ENCODE data around the gene ST6GALNAC2. TPM values are rescaled to one million over a fixed set of nuclear protein-coding genes. Genes with fewer than 3 reads are reported as not detected.

The ST6GALNAC2 gene
- polyA plus RNA-seq, 1 donor (not counting 4 experiments of a cell fraction or from before 2014, with no cell fraction given), result 45.8 TPM

DNA sequence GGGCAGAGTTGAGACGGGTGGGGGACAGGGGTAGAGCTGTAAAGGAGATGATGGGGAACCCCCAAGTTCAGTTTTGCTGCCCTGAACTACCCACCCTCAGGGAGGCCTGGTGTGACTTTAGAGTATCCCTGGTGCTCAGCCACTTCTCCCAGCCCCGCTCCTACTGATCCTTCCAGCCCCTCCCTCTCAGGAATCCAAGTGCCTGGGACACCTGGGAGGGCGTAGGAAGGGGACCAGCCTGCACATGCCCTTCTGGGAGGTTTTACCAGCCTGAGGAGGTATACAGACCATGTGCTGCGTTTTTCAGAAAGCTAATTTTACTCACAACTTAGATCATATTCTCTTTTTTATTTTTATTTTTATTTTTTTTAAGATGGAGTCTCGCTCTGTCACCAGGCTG is 4.1 kb downstream of the ST6GALNAC2 start:
- peak overlapping the region; percentile 59 for H3K9ac ChIP-seq (ENCODE audit: control insufficient read depth, extremely low read depth, insufficient read depth, low read length)
- H3K27ac ChIP-seq (ENCODE audit: control insufficient read depth, insufficient read depth, low read length), result peak overlapping the region; percentile 92
- no peak for DNase-seq (ENCODE audit: low read depth, low spot score)

GRCh38 chr17:76579281-76579680 is 6.4 kb downstream of the ST6GALNAC2 start:
- H4K20me1 ChIP-seq (ENCODE audit: control insufficient read depth, extremely low read depth, insufficient read depth, low read length), result no peaks in the 10 kb centered on the region
- no peak for DNase-seq (ENCODE audit: low read depth, low spot score)
- no peak overlapping the region for H3K4me3 ChIP-seq (ENCODE audit: control insufficient read depth in 2 of 3, extremely low read depth in 1 of 3, insufficient read depth in 2 of 3, low read depth in 1 of 3, low read length in 3 of 3)
- no peak overlapping the region for H3K4me2 ChIP-seq (ENCODE audit: control insufficient read depth, extremely low read depth, insufficient read depth, low read depth, low read length)
- dilution Hi-C loops (cut with MboI; ENCODE audit: extremely low pct_ligation_motif_present, low sequenced_read_pairs), result no loop called here
- peaks cover 59% of the 10 kb centered on the region for H3K4me1 ChIP-seq (ENCODE audit: control insufficient read depth, extremely low read depth, insufficient read depth, low read length)
- TF ChIP-seq, protein P1, sequence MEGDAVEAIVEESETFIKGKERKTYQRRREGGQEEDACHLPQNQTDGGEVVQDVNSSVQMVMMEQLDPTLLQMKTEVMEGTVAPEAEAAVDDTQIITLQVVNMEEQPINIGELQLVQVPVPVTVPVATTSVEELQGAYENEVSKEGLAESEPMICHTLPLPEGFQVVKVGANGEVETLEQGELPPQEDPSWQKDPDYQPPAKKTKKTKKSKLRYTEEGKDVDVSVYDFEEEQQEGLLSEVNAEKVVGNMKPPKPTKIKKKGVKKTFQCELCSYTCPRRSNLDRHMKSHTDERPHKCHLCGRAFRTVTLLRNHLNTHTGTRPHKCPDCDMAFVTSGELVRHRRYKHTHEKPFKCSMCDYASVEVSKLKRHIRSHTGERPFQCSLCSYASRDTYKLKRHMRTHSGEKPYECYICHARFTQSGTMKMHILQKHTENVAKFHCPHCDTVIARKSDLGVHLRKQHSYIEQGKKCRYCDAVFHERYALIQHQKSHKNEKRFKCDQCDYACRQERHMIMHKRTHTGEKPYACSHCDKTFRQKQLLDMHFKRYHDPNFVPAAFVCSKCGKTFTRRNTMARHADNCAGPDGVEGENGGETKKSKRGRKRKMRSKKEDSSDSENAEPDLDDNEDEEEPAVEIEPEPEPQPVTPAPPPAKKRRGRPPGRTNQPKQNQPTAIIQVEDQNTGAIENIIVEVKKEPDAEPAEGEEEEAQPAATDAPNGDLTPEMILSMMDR (optimal IDR thresholded peaks at IDR 0.05 in 1 of 3, IDR thresholded peaks at IDR 0.05 in 1 of 3, conservative IDR thresholded peaks at IDR 0.05 in 1 of 3; ENCODE audit: extremely low read depth in 1 of 3, insufficient read depth in 2 of 3, low read length in 3 of 3), result no peak
- no peak for TF ChIP-seq EZH2 (IDR thresholded peaks at IDR 0.05; ENCODE audit: low read length)
- peak overlapping the region; percentile 82 for H3K27ac ChIP-seq (ENCODE audit: control insufficient read depth, insufficient read depth, low read length)
- H3K27me3 ChIP-seq (ENCODE audit: control insufficient read depth, extremely low read depth, insufficient read depth, low read length), result no peaks in the 10 kb centered on the region
- H3K9ac ChIP-seq (ENCODE audit: control insufficient read depth, extremely low read depth, insufficient read depth, low read length), result no peak overlapping the region
- H3K36me3 ChIP-seq (ENCODE audit: control insufficient read depth in 2 of 2, extremely low read depth in 1 of 2, insufficient read depth in 2 of 2, low read length in 2 of 2), result peaks cover 5 to 7% of the 10 kb centered on the region in 2 experiments
- H3K79me2 ChIP-seq (ENCODE audit: control insufficient read depth, insufficient read depth, low read length), result peaks cover 5% of the 10 kb centered on the region
- H3K9me3 ChIP-seq (ENCODE audit: control insufficient read depth, low read depth, low read length), result no peaks in the 10 kb centered on the region
- no peaks in the 10 kb centered on the region for H3K9me1 ChIP-seq (ENCODE audit: control insufficient read depth, extremely low read depth, insufficient read depth, low read length)
- FAIRE-seq, result peak; percentile 48
- H2AFZ ChIP-seq (ENCODE audit: control insufficient read depth, low read length), result no peak overlapping the region

More for the DNA sequence above, 4.1 kb downstream of the ST6GALNAC2 start:
- peaks cover 0 to 5% of the 10 kb centered on the region in 2 experiments for H3K36me3 ChIP-seq (ENCODE audit: control insufficient read depth in 2 of 2, extremely low read depth in 1 of 2, insufficient read depth in 2 of 2, low read length in 2 of 2)
- TF ChIP-seq, protein P1 (optimal IDR thresholded peaks at IDR 0.05 in 1 of 3, IDR thresholded peaks at IDR 0.05 in 1 of 3, conservative IDR thresholded peaks at IDR 0.05 in 1 of 3; ENCODE audit: extremely low read depth in 1 of 3, insufficient read depth in 2 of 3, low read length in 3 of 3), result no peak
- TF ChIP-seq EZH2 (IDR thresholded peaks at IDR 0.05; ENCODE audit: low read length), result no peak
- no peaks in the 10 kb centered on the region for H3K27me3 ChIP-seq (ENCODE audit: control insufficient read depth, extremely low read depth, insufficient read depth, low read length)
- peak overlapping the region; percentile 47 for H3K4me2 ChIP-seq (ENCODE audit: control insufficient read depth, extremely low read depth, insufficient read depth, low read depth, low read length)
- H3K4me3 ChIP-seq (ENCODE audit: control insufficient read depth in 2 of 3, extremely low read depth in 1 of 3, insufficient read depth in 2 of 3, low read depth in 1 of 3, low read length in 3 of 3), result no peak overlapping the region
- H3K79me2 ChIP-seq (ENCODE audit: control insufficient read depth, insufficient read depth, low read length), result peaks cover 15% of the 10 kb centered on the region
- H3K9me1 ChIP-seq (ENCODE audit: control insufficient read depth, extremely low read depth, insufficient read depth, low read length), result no peaks in the 10 kb centered on the region
- dilution Hi-C loops (cut with MboI; ENCODE audit: extremely low pct_ligation_motif_present, low sequenced_read_pairs), result no loop called here
- no peaks in the 10 kb centered on the region for H3K9me3 ChIP-seq (ENCODE audit: control insufficient read depth, low read depth, low read length)
- no peak overlapping the region for H2AFZ ChIP-seq (ENCODE audit: control insufficient read depth, low read length)
- H4K20me1 ChIP-seq (ENCODE audit: control insufficient read depth, extremely low read depth, insufficient read depth, low read length), result no peaks in the 10 kb centered on the region
- H3K4me1 ChIP-seq (ENCODE audit: control insufficient read depth, extremely low read depth, insufficient read depth, low read length), result peaks cover 65% of the 10 kb centered on the region
- peak; percentile 93 for FAIRE-seq
